Cardiac ventricle fibroblast (primary cell): ENCODE results near the gene HLA-DMB. TPM values are rescaled to one million over a fixed set of nuclear protein-coding genes. Genes with fewer than 3 reads are reported as not detected.

Experiments used
- total RNA-seq: library from RNA; depleted of rRNA; stranded (reverse); fragments of >200 nt; gene quantifications from 2 replicates; pipeline ENCODE4 v1.2.3, GENCODE V29; 2015

Gene HLA-DMB
- not detected in 2 replicates for total RNA-seq

GRCh38 chr6:32940656-32941213 lies at the start of gene HLA-DMB:
HLA-DMB (minus strand) TSS chr6:32941028; CDS start chr6:32940807, 221 bp downstream.

GRCh38 chr6:32968093-32968866 lies 27.5 kb upstream of the HLA-DMB start, which contains the start of gene BRD2:
BRD2 (plus strand) TSS chr6:32968594; CDS start chr6:32972899, 4,305 bp downstream.

DNA sequence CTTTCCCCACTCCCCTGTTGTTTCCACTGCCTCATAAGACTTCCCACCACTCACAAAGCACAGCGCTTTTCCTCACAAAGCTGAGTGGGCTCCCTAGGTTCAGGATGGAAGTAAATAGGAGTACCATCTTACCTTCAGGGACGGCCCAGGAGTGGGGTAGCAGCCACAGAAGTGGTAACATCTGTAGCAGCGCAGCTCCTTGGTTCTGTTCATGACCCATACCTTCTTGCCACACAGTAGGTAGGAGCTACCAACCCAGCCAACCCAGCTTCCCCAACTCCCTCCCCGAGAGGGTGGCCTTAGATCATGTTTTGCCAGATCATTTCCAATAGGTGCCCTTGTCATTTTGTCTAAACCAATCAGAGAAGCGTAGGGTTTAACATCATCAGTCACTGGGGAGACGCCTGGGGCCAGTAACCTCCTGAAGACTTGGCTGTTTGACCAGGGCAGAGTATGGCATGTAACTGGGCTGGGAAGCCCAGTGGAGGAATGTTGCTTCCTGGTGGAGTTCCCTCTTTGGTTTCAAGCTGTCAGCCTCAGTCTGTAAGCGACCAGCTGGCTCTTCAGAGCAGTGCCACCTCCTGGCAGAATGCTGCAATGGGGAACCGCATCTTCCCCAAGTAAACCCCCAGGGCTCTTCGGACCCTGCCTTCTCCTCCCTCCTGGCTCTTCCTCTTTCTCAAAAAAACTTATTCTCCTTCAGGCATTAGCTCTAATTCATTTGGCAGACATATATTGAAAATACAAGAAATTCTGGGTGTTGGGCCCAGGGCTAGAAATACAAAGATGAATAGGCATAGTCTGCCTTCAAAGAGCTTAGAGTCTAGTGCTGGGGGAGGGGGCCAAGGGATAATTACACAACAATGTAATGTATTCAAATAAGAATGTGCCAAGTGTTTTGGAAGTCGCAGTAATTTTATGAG lies 12.2 kb upstream of the HLA-DMB start, which contains the start of gene HLA-DMA:
Gene HLA-DMA, minus strand, starts transcription at position 281 of the 923 bp plus-strand sequence. Its CDS starts 61 bp downstream, at position 220.

Other genes starting within 250 kb of the HLA-DMB start
- gene HLA-DQA2, start 199.6 kb downstream of the HLA-DMB start, total RNA-seq = not detected in 2 replicates
- not detected in 2 replicates for gene HLA-DQB2, start 177.5 kb downstream of the HLA-DMB start, total RNA-seq
- 0.56 and 1.1 TPM in 2 replicates for gene HLA-DOB, start 124.0 kb downstream of the HLA-DMB start, total RNA-seq
- gene TAP2, start 102.3 kb downstream of the HLA-DMB start, total RNA-seq = 9.0 and 14.5 TPM in 2 replicates
- gene PSMB8, start 97.0 kb downstream of the HLA-DMB start, total RNA-seq = 44.7 and 54.2 TPM in 2 replicates
- 19.2 and 19.4 TPM in 2 replicates for gene TAP1, start 87.3 kb downstream of the HLA-DMB start, total RNA-seq
- 27.2 and 33.0 TPM in 2 replicates for gene PSMB9, start 86.8 kb downstream of the HLA-DMB start, total RNA-seq
- 3.9 and 4.2 TPM in 2 replicates for gene HLA-DMA, start 12.1 kb upstream of the HLA-DMB start, total RNA-seq
- gene BRD2, start 27.6 kb upstream of the HLA-DMB start, total RNA-seq = 112 and 121 TPM in 2 replicates
- gene HLA-DOA, start 68.6 kb upstream of the HLA-DMB start, total RNA-seq = 0.12 TPM in 1 of 2 replicates, not detected in the other
- 2.8 and 7.6 TPM in 2 replicates for gene HLA-DPA1, start 132.6 kb upstream of the HLA-DMB start, total RNA-seq
- 4.1 and 10.1 TPM in 2 replicates for gene HLA-DPB1, start 135.0 kb upstream of the HLA-DMB start, total RNA-seq